ENCODE results near the gene URB1.

URB1 gene

DNA sequence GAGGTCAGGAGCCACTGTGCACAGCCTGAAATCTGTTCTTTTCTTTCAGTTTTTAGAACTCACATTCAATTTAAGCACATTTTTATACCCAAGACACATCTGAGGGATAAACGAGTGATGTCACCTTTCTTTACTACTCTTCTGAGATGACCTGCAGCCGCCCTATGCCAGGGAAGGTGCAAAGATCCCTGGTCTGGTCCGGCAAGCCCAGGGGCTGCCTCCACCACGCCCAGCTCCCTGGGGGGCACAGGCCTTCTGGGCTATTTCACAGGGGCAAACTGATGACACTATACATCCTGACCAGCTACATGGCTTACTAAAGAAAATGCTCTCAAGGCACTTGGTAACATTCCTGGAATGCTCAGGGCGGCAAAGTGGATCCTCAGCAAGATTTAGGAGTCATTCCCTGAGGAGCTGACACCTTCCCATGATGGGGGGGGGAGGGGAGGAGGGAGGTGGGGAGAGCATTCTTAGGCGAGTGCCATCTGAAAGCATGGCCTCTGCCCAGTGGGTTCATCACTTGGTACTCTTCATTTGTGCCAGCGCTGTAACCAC, 82.8 kb downstream of the URB1 start:
- no peak for TF ChIP-seq CTCF (conservative IDR thresholded peaks at IDR 0.05; ENCODE audit: low read length)
- no peak for DNase-seq (ENCODE audit: low read depth)
- no peak overlapping the region for H3K4me3 ChIP-seq (ENCODE audit: low read length)

- H3K4me3 ChIP-seq (ENCODE audit: low read length), result no peak overlapping the region
- no peak for DNase-seq (ENCODE audit: low read depth)
These were observed 84.1 kb downstream of the URB1 start for GRCh38 chr21:32308696-32309095.

GRCh38 chr21:32307706-32308105, 85.1 kb downstream of the URB1 start:
- DNase-seq (ENCODE audit: low read depth), result peak; percentile 40
- TF ChIP-seq CTCF (conservative IDR thresholded peaks at IDR 0.05; ENCODE audit: low read length), result no peak
- no peak overlapping the region for H3K4me3 ChIP-seq (ENCODE audit: low read length)

More at GRCh38 chr21:32308696-32309095, 84.1 kb downstream of the URB1 start:
- TF ChIP-seq CTCF (conservative IDR thresholded peaks at IDR 0.05; ENCODE audit: low read length), result no peak

DNA sequence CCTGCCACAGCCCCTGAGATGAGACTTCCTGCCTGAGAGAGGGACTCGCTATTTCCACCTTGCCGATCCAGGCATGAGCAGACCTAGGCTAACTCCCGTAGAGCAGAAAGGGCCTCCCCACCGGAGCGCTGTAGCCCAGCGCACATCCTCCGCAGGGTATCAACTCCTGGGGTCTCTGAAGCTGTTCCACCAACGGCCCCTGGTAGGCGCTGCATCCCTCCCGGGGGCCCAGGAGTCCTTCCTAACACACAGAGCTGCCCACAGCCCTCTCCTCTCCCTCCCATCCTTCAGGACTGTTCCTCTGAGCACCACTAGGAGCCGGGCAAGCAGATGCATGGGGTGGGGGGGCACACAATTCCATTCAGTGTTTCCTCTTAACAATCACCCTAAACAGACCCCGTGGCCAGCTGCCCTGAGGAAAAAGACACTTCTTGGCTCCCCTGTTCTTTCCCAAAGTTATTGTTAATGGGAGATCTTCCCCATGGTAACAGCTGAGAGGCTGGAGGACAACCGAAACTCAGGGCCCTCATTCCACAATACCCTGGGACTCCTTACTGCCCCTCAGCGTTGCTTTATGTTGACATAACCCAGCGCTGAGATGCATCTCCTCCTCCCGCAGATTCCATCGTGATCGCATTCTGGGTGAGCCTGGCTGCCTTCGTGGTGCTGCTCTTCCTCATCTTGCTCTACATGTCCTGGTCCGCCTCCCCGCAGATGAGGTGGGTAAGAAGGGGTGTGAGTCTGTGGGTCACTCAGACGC, 86.6 kb downstream of the URB1 start:
- no peak for TF ChIP-seq CTCF (conservative IDR thresholded peaks at IDR 0.05; ENCODE audit: low read length)
- DNase-seq (ENCODE audit: low read depth), result no peak
- no peak overlapping the region for H3K4me3 ChIP-seq (ENCODE audit: low read length)

- TF ChIP-seq CTCF (conservative IDR thresholded peaks at IDR 0.05; ENCODE audit: low read length), result no peak
- no peak for DNase-seq (ENCODE audit: low read depth)
- no peak overlapping the region for H3K4me3 ChIP-seq (ENCODE audit: low read length)
These were observed 87.8 kb downstream of the URB1 start for GRCh38 chr21:32304998-32305397.

GRCh38 chr21:32303385-32303784, 89.4 kb downstream of the URB1 start:
- DNase-seq (ENCODE audit: low read depth), result no peak
- no peak overlapping the region for H3K4me3 ChIP-seq (ENCODE audit: low read length)
- TF ChIP-seq CTCF (conservative IDR thresholded peaks at IDR 0.05; ENCODE audit: low read length), result no peak

DNA sequence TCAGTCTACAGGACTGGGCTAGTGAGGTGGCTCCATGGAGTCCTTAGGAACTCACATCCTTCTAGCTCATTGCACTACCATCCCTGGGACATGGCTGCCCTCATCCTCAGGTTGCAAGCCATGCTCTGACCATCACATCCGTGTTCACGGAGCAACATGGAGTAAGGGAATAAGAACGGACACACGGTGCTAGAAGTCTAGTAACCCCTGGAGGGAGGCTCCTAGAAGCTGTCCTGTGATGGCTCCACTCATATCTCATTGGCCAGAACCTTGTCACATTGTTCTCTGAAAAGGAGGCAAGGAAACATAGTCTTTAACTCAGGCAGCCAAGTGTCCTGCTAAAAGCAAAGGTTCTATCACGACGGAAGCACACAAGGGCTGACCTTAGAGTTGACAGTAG, 90.3 kb downstream of the URB1 start:
- DNase-seq (ENCODE audit: low read depth), result no peak
- no peak overlapping the region for H3K4me3 ChIP-seq (ENCODE audit: low read length)
- TF ChIP-seq CTCF (conservative IDR thresholded peaks at IDR 0.05; ENCODE audit: low read length), result no peak
